ENCODE measurements around the gene BUB1B. TPM values are rescaled to one million over a fixed set of nuclear protein-coding genes. Genes with fewer than 3 reads are reported as not detected.
"Not testable (repeated sequence)": the region's sequence is repeated elsewhere in the genome, so short reads cannot be mapped to it uniquely, and the experiment has no call there.

BUB1B gene, protein sequence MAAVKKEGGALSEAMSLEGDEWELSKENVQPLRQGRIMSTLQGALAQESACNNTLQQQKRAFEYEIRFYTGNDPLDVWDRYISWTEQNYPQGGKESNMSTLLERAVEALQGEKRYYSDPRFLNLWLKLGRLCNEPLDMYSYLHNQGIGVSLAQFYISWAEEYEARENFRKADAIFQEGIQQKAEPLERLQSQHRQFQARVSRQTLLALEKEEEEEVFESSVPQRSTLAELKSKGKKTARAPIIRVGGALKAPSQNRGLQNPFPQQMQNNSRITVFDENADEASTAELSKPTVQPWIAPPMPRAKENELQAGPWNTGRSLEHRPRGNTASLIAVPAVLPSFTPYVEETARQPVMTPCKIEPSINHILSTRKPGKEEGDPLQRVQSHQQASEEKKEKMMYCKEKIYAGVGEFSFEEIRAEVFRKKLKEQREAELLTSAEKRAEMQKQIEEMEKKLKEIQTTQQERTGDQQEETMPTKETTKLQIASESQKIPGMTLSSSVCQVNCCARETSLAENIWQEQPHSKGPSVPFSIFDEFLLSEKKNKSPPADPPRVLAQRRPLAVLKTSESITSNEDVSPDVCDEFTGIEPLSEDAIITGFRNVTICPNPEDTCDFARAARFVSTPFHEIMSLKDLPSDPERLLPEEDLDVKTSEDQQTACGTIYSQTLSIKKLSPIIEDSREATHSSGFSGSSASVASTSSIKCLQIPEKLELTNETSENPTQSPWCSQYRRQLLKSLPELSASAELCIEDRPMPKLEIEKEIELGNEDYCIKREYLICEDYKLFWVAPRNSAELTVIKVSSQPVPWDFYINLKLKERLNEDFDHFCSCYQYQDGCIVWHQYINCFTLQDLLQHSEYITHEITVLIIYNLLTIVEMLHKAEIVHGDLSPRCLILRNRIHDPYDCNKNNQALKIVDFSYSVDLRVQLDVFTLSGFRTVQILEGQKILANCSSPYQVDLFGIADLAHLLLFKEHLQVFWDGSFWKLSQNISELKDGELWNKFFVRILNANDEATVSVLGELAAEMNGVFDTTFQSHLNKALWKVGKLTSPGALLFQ
- total RNA-seq, result 2.7 TPM

DNA sequence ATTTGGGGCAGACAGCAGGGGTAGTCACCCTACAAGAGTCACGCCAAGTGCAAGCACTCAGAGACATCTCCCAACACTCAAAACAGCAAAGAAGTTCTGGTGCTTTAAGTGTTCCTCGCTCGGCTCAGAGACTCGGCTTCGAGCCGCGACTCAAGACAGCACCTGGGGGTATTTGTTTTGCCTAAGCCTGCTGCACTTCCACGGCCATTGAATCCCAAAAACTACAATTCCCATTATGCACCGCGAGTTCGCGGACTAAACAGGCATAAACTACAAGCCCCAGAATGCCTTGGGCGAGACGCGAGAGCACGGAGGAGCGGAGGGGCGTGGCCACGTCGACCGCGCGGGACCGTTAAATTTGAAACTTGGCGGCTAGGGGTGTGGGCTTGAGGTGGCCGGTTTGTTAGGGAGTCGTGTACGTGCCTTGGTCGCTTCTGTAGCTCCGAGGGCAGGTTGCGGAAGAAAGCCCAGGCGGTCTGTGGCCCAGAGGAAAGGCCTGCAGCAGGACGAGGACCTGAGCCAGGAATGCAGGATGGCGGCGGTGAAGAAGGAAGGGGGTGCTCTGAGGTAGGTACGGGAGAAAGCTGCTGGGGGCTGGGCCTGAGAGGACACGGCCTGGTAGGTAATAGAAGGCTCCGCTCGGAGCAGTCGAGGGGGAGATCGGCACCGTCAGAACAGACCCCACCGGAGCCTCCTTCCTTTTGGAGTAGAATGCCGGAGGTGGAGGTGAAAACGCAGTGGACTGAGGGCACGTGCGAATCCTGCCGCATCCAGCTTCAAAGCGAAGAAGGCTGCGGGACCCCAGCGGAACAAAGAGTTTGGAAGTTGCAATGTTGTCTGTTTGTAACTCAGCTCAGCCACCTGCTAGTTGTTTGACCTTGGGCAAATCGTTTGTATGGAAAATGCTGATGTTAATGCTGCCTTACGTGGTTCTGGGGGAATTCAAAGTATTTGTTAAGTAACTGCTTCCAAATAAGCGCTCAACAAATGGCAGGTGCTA is at the start of gene BUB1B:
BUB1B (plus strand) TSS at position 381 of the 1,000 bp plus-strand sequence; CDS start at position 533, 152 bp downstream.
- no peaks in the 10 kb centered on the region for H3K27me3 ChIP-seq (ENCODE audit: insufficient read depth, low read length)
- H3K9me3 ChIP-seq (ENCODE audit: low read depth, low read length), result no peaks in the 10 kb centered on the region
- peak within 1 kb of the TSS; percentile 44 for H3K4me3 ChIP-seq (ENCODE audit: low read length)
- peaks cover 30% of the 10 kb centered on the region for H3K4me1 ChIP-seq (ENCODE audit: insufficient read depth, low read length)

DNA sequence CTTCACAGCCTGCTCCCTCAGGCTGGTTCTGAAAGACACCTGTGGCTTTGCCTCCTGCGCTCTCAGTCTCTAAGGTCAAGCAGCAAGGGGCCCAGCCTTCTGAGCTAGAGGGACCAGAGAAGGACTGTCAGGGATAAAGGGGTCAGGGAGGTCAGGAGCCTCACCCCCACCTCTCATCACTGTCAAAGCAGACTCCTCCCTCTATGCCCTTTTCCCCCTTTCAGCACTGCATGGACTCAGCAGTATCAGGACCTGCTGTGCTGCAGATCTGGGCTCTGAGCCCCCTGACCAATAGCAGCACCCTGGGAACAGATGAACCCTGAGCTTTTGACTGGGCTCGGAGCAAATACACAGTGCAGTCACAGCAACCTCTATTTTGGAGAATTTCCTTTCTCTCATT is 49.0 kb upstream of the BUB1B start:
- no peak overlapping the region for H3K4me3 ChIP-seq (ENCODE audit: low read length)
- peaks cover 35% of the 10 kb centered on the region for H3K4me1 ChIP-seq (ENCODE audit: insufficient read depth, low read length)
- H3K9me3 ChIP-seq (ENCODE audit: low read depth, low read length), result no peaks in the 10 kb centered on the region
- H3K27me3 ChIP-seq (ENCODE audit: insufficient read depth, low read length), result no peaks in the 10 kb centered on the region

DNA sequence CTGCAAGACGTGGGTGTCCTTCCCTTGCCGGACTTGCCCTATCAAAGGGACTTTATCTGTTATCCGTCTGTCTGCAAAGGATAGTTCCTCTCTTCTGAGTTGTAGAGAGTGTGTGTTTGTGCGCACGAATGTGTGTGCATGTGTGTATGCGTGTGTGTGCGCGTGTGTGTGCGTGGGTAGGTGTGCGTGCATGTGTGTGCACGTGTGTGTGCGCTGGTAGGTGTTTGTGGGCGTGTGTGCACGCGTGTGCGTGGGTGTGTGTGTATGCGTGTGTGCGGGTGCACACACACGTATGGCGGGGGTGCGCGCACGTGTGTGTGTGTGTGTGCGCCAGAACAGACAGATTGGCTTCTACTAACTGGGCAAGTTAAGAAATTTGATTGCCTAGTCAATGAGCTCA is 48.1 kb upstream of the BUB1B start:
- Histone ChIP-seq H3K4me1 (ENCODE audit: insufficient read depth, low read length) (peaks cover 26% of the 10 kb centered on the region), H3K27me3 (ENCODE audit: insufficient read depth, low read length) (no peaks in the 10 kb centered on the region), H3K9me3 (ENCODE audit: low read depth, low read length) (no peaks in the 10 kb centered on the region), H3K4me3 (ENCODE audit: low read length) (no peak overlapping the region)

DNA sequence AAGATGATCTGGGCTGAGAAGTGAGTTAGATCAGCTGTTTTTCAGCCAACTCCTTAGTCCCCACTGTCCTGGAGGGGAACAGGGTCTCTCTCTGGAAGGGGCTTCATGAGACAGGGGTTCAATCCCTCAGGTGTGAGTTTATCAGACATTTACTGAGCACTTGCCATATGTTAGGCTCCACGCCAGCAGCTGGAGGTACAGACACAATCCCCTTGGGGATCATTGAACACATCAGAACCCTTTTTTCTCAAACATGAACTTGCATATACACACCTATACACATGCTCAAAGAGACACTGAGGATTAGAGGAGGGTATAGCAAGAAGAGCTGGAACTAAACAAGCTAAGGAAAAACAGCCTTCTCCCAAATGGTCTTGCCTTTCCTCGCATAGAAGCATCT is 46.7 kb upstream of the BUB1B start:
- Histone ChIP-seq H3K4me1 (ENCODE audit: insufficient read depth, low read length) (peaks cover 17% of the 10 kb centered on the region), H3K9me3 (ENCODE audit: low read depth, low read length) (no peaks in the 10 kb centered on the region), H3K27me3 (ENCODE audit: insufficient read depth, low read length) (no peaks in the 10 kb centered on the region), H3K4me3 (ENCODE audit: low read length) (no peak overlapping the region)

DNA sequence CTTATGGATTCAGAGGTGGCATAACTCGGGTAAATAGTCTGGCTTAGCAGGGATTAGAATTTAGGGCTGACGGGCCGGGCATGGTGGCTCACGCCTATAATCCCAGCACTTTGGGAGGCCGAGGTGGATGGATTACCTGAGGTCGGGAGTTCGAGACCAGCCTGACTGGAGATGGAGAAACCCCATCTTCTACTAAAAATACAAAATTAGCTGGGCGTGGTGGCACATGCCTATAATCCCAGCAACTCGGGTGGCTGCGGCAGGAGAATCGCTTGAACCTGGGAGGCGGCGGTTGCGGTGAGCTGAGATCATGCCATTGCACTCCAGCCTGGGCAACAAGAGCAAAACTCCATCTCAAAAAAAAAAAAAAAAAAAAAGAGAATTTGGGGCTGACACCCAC is 45.8 kb upstream of the BUB1B start:
- H3K4me3 ChIP-seq (ENCODE audit: low read length); H3K27me3 ChIP-seq (ENCODE audit: insufficient read depth, low read length); H3K9me3 ChIP-seq (ENCODE audit: low read depth, low read length): not testable (repeated sequence)
- peaks cover 12% of the 10 kb centered on the region for H3K4me1 ChIP-seq (ENCODE audit: insufficient read depth, low read length)

DNA sequence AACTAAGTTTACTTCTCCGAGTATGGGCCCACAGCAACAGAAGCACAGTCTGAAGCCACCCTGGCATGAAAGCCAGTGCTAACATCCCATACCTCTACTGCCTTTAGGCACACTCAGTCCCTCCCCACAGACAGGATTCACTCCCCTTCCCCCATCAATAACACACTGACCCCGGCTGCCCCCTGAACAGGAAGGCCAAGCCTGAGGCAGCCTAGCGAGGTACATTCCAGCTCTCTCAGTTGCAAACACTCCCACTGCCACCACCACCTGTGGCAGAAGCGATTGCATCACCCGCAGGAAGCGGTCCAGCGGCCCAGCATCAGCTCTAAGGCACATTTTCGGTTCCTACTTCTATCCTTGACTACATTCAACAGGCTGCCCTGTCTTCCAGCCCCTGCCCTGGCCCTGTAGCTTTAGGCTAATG is 45.2 kb upstream of the BUB1B start:
- Histone ChIP-seq H3K27me3 (ENCODE audit: insufficient read depth, low read length) (no peaks in the 10 kb centered on the region), H3K4me1 (ENCODE audit: insufficient read depth, low read length) (peaks cover 12% of the 10 kb centered on the region), H3K9me3 (ENCODE audit: low read depth, low read length) (no peaks in the 10 kb centered on the region), H3K4me3 (ENCODE audit: low read length) (no peak overlapping the region)

DNA sequence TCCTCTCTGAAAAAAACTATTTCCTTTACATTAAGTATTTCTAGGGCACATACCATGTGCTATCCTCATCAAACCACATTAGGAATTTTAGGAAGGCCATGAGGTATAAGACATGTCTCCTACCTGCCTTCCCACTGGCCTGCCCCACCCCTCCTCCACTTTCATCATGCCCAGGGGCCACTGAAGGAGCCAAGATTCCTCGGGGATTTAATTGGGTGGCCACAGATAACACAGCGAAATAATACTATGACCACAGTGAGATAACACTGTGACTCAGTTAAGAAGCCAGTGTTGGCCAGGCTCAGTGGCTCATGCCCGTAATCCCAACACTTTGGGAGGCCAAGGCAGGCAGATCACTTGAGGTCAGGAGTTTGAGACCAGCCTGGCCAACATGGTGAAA is 42.4 kb upstream of the BUB1B start:
- H3K4me3 ChIP-seq (ENCODE audit: low read length), result no peak overlapping the region
- H3K4me1 ChIP-seq (ENCODE audit: insufficient read depth, low read length), result peaks cover 21% of the 10 kb centered on the region
- H3K27me3 ChIP-seq (ENCODE audit: insufficient read depth, low read length), result no peaks in the 10 kb centered on the region

DNA sequence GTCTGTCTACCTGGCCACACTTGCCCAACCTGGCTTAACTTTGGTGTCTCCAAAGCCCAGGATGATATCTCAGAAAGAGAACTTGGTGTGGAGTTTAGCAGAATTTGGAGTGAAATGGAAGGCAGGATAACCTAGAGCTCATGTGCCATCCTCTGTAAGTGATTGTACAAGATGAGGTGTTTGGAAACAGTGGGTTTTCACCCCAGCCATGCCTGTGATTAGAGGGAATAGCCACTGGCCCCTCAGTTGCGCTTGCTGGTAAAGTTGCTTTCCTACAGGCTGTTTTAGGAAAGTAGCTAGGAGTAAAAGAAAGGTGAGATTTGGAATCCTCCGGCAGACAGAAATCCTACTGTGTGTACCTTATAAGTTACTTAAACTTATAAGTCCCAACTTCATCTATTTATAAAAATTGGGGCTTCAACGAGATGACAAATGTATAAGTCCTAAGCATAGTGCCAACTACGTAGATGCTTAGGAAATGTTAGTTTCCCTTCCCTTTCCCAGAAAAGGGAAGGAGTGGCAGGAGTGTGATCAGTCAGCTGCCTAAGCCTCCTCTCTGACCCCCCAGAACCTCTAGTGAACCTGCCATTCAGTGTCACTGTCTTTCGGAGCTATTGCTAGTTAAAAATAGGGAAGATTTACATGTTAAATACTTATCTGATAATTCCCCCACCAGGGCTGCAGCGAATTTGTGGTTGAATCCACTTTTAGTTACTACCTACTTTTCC is 38.8 kb upstream of the BUB1B start:
- Histone ChIP-seq H3K9me3 (ENCODE audit: low read depth, low read length) (no peaks in the 10 kb centered on the region), H3K4me3 (ENCODE audit: low read length) (no peak overlapping the region), H3K27me3 (ENCODE audit: insufficient read depth, low read length) (no peaks in the 10 kb centered on the region), H3K4me1 (ENCODE audit: insufficient read depth, low read length) (peaks cover 8% of the 10 kb centered on the region)

More for the DNA sequence above, 42.4 kb upstream of the BUB1B start:
- no peaks in the 10 kb centered on the region for H3K9me3 ChIP-seq (ENCODE audit: low read depth, low read length)

DNA sequence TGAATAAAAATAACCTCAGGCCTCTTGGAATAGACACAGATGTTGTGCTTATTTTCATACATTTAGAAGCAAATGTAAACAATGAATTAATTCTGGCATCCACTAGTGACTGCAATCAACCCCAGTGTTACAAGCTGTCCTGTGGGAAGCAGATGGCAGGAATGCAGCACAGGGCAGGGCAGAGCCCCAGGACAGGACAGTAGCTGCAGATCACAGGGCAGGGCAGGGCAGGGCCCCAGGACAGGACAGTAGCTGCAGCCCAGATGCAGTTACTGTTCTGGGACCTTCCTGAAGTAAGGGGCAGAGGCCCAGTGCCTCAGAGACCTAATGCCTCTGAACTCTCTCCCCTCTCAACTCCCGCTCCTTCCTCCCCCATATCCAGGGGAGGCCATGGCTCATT is 37.9 kb upstream of the BUB1B start:
- H3K9me3 ChIP-seq (ENCODE audit: low read depth, low read length); H3K4me1 ChIP-seq (ENCODE audit: insufficient read depth, low read length); H3K27me3 ChIP-seq (ENCODE audit: insufficient read depth, low read length); H3K4me3 ChIP-seq (ENCODE audit: low read length): not testable (repeated sequence)

DNA sequence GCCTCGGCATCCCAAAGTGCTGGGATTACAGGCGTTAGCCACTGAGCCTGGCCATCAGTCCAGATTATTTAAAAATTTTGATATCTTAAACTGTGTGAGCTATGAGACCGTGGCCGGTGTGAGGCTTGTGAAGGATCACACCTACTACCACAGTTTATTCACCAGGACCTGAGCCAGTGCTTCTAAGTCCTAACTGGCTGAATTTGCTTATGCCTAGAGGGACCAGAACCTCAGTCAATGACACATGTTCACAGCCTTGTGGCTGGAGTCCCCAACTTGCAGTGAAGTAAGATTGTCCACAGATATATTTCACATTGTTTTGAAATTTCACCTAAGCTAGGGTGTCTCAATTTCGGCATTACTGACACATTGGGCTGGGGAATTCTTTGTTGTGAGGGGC is 37.0 kb upstream of the BUB1B start:
- not testable (repeated sequence) for H3K4me1 ChIP-seq (ENCODE audit: insufficient read depth, low read length); H3K27me3 ChIP-seq (ENCODE audit: insufficient read depth, low read length); H3K9me3 ChIP-seq (ENCODE audit: low read depth, low read length); H3K4me3 ChIP-seq (ENCODE audit: low read length)

DNA sequence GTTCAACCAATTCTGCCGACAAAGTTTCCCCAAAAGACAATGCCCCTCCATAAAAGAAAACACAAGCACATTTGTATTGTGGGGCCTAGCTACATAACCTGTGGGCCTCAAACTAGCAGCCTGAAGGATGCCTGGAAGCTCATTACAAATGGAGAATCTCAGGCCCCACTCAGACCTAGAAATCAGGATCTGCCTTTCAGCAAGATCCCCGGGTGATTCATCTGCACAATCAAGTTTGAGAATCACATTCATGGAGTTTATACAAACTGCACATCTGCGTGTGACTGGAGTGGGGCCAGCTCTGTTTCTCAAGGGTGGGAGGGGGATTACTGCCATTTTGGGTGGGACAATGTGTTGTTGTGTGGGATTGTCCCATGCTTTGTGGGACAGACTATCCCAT is 36.5 kb upstream of the BUB1B start:
- H3K4me3 ChIP-seq (ENCODE audit: low read length); H3K9me3 ChIP-seq (ENCODE audit: low read depth, low read length); H3K4me1 ChIP-seq (ENCODE audit: insufficient read depth, low read length); H3K27me3 ChIP-seq (ENCODE audit: insufficient read depth, low read length): not testable (repeated sequence)

DNA sequence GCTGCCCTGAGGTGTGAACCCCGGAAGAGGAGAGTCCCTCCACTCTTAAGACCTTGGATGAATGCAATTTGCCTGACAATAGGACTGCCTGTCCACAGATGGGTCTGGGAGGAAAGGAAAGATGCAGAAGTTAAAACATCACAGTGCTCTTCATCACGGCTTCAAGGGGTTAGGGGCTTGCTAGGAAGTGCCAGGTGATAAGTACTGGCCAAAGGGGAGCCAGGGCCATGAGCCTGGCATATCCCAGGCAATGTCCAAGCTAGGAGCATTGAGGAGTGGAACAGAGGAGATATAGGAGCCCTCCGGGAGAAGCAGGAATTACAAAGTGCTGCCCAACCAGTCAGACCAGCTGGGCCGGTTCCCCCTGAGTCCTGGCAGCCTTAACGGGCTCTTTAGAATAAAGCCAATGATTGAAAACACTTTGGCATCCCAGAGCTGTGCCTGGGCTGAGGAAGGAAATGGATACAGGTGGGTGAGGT is 36.0 kb upstream of the BUB1B start:
- not testable (repeated sequence) for H3K27me3 ChIP-seq (ENCODE audit: insufficient read depth, low read length)

DNA sequence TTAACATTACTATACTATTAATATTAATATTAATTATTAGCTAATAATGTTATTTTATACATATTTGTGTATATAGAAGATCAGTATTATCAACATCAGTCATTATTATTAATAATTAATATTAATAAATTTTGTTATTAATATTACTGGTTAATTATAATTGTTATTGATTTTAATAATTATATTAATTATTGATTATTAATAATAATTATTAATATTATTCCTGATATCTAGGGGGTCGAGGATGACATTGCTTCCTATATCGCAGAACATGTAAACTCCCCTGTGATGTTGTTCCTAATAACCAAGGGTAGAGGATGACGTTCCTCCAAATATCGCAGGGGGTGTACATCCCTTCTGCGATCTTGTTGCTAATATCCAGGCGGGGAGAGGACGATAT is 34.9 kb upstream of the BUB1B start:
- H3K9me3 ChIP-seq (ENCODE audit: low read depth, low read length), result no peaks in the 10 kb centered on the region
- H3K4me1 ChIP-seq (ENCODE audit: insufficient read depth, low read length), result peaks cover 8% of the 10 kb centered on the region
- no peaks in the 10 kb centered on the region for H3K27me3 ChIP-seq (ENCODE audit: insufficient read depth, low read length)
- H3K4me3 ChIP-seq (ENCODE audit: low read length), result no peak overlapping the region

More for the DNA sequence above, 36.0 kb upstream of the BUB1B start:
- H3K4me3 ChIP-seq (ENCODE audit: low read length); H3K9me3 ChIP-seq (ENCODE audit: low read depth, low read length); H3K4me1 ChIP-seq (ENCODE audit: insufficient read depth, low read length): not testable (repeated sequence)
